Measurements from ENCODE around the gene RBM4B. TPM values are rescaled to one million over a fixed set of nuclear protein-coding genes. Genes with fewer than 3 reads are reported as not detected.

The RBM4B gene
- total RNA-seq, 1 donor from 2014 or later: 34.4 TPM

GRCh38 chr11:66687831-66688281 lies 10.2 kb upstream of the RBM4B start:
- Mint-ChIP-seq H3K4me3 (no peak overlapping the region), H3K27me3 (no peaks in the 10 kb centered on the region), H3K27ac (no peak overlapping the region), H3K9me3 (no peaks in the 10 kb centered on the region), H3K36me3 (ENCODE audit: low read depth) (no peaks in the 10 kb centered on the region), H3K4me1 (no peaks in the 10 kb centered on the region)
- ATAC-seq (ENCODE audit: low read depth) (no peak), DNase-seq (no peak)
- no peak for TF ChIP-seq CTCF (IDR thresholded peaks at IDR 0.05)
- ChIA-PET POLR2A (no interaction called here), CTCF (no interaction called here)
- intact Hi-C loops (cut with micrococcal nuclease): no loop called here

- Mint-ChIP-seq H3K4me1 (no peaks in the 10 kb centered on the region), H3K36me3 (ENCODE audit: low read depth) (no peaks in the 10 kb centered on the region), H3K4me3 (no peak overlapping the region), H3K27ac (no peak overlapping the region), H3K27me3 (no peaks in the 10 kb centered on the region), H3K9me3 (no peaks in the 10 kb centered on the region)
- DNase-seq (no peak), ATAC-seq (ENCODE audit: low read depth) (no peak)
- no peak for TF ChIP-seq CTCF (IDR thresholded peaks at IDR 0.05)
- intact Hi-C loops (cut with micrococcal nuclease): no loop called here
- ChIA-PET CTCF (no interaction called here), POLR2A (no interaction called here)
These were observed 9.4 kb upstream of the RBM4B start for GRCh38 chr11:66686801-66687750.

- POLR2A ChIA-PET: no interaction called here
- Mint-ChIP-seq H3K9me3 (no peaks in the 10 kb centered on the region), H3K4me1 (no peaks in the 10 kb centered on the region), H3K27ac (no peak overlapping the region), H3K4me3 (no peak overlapping the region), H3K36me3 (ENCODE audit: low read depth) (no peaks in the 10 kb centered on the region), H3K27me3 (no peaks in the 10 kb centered on the region)
- CTCF ChIA-PET: interaction anchor here (0.9 kb wide), 1 partner anchor 148 kb away, joined by 3 read pairs; no protein-coding TSS in a partner anchor
- no peak for TF ChIP-seq CTCF (IDR thresholded peaks at IDR 0.05)
- ATAC-seq (ENCODE audit: low read depth) (no peak), DNase-seq (no peak)
- intact Hi-C loops (cut with micrococcal nuclease): no loop called here
These were observed 8.6 kb upstream of the RBM4B start for GRCh38 chr11:66686100-66686785.

- CTCF ChIA-PET: interaction anchor here (0.9 kb wide), 1 partner anchor 149 kb away, joined by 3 read pairs; no protein-coding TSS in a partner anchor
- POLR2A ChIA-PET: no interaction called here
These were observed 7.8 kb upstream of the RBM4B start for GRCh38 chr11:66685276-66686099.

More at GRCh38 chr11:66685276-66686099, 7.8 kb upstream of the RBM4B start:
- Mint-ChIP-seq H3K4me1 (no peaks in the 10 kb centered on the region), H3K9me3 (no peaks in the 10 kb centered on the region), H3K36me3 (ENCODE audit: low read depth) (no peaks in the 10 kb centered on the region), H3K27ac (no peak overlapping the region), H3K4me3 (no peak overlapping the region), H3K27me3 (no peaks in the 10 kb centered on the region)
- intact Hi-C loops (cut with micrococcal nuclease): no loop called here
- no peak for ATAC-seq (ENCODE audit: low read depth)
- TF ChIP-seq CTCF (IDR thresholded peaks at IDR 0.05): no peak
- no peak for DNase-seq

Data from activated B cell treated with CpG ODN at 0.5 μM for 24 hours (primary cell).